ENCODE results near the gene BMPR2. TPM values are rescaled to one million over a fixed set of nuclear protein-coding genes. Genes with fewer than 3 reads are reported as not detected.
A peak's percentile ranks its signal among the peaks of the same experiment; 100 is the strongest.

Gene BMPR2
- polyA plus RNA-seq, 1 of the 3 experiments (the other 2 are of a cell fraction), result 10.2 TPM

- TF ChIP-seq EP300 (IDR thresholded peaks at IDR 0.05; ENCODE audit: borderline replicate concordance in 1 of 2, low read depth in 1 of 2, low read length in 1 of 2) (peak in 1 of 2 experiments; percentile 22; a peak in 1 of 4 replicates), EZH2phosphoT487 (IDR thresholded peaks at IDR 0.05; ENCODE audit: borderline replicate concordance, low read depth) (no peak)
Observed at GRCh38 chr2:202418027-202418426, 41.9 kb downstream of the BMPR2 start (continued).

GRCh38 chr2:202418511-202418910 is 42.4 kb downstream of the BMPR2 start:
- peaks cover 0 to 11% of the 10 kb centered on the region in 2 experiments for H3K36me3 ChIP-seq (replicated peaks in 1 of 2; ENCODE audit: control insufficient read depth in 1 of 2, insufficient read depth in 2 of 2, low read length in 1 of 2)
- H3F3A ChIP-seq (replicated peaks; ENCODE audit: insufficient read depth), result peaks cover 4% of the 10 kb centered on the region
- no peak overlapping the region for H3K4me2 ChIP-seq
- ChIA-PET CTCF (no interaction called here), POLR2A (no interaction called here)
- H3K27me3 ChIP-seq (ENCODE audit: insufficient read depth), result no peaks in the 10 kb centered on the region
- H3K79me2 ChIP-seq (ENCODE audit: insufficient read depth), result peaks cover 100% of the 10 kb centered on the region
- no peak for DNase-seq
- H2AFZ ChIP-seq (ENCODE audit: low read depth), result no peak overlapping the region
- H3K9me3 ChIP-seq, result no peaks in the 10 kb centered on the region
- no peak for TF ChIP-seq ZBTB33 (IDR thresholded peaks at IDR 0.05; ENCODE audit: borderline replicate concordance, low read depth)
- TF ChIP-seq ELF1 (IDR thresholded peaks at IDR 0.05), result no peak
- no peak for TF ChIP-seq MEF2A (IDR thresholded peaks at IDR 0.05; ENCODE audit: borderline replicate concordance, low read depth)
- no peak for TF ChIP-seq RAD21 (IDR thresholded peaks at IDR 0.05; ENCODE audit: low read length)
- TF ChIP-seq NRF1 (IDR thresholded peaks at IDR 0.05; ENCODE audit: low read depth, low read length), result no peak
- no peak for TF ChIP-seq MAX (IDR thresholded peaks at IDR 0.05; ENCODE audit: low read depth)
- no peak for TF ChIP-seq EP300 (IDR thresholded peaks at IDR 0.05; ENCODE audit: borderline replicate concordance in 1 of 2, low read depth in 1 of 2, low read length in 1 of 2)
- TF ChIP-seq RFX5 (IDR thresholded peaks at IDR 0.05; ENCODE audit: low read length), result no peak
- TF ChIP-seq CTCF (IDR thresholded peaks at IDR 0.05), result no peak
- no peak for TF ChIP-seq CHD2 (IDR thresholded peaks at IDR 0.05; ENCODE audit: low read length, partially characterized antibody)
- no peak overlapping the region for H3K9ac ChIP-seq
- H3K9me2 ChIP-seq, result no peaks in the 10 kb centered on the region
- peaks cover 0 to 2% of the 10 kb centered on the region in 2 experiments; a peak in 2 of 4 replicates for H3K4me1 ChIP-seq (ENCODE audit: control insufficient read depth in 1 of 2, insufficient read depth in 2 of 2, low read depth in 1 of 2, low read length in 1 of 2)
- no peak overlapping the region for H3K27ac ChIP-seq (ENCODE audit: low read depth in 2 of 2, low read length in 1 of 2)
- H4K20me1 ChIP-seq (ENCODE audit: insufficient read depth), result peaks cover 74% of the 10 kb centered on the region
- H3K4me3 ChIP-seq (ENCODE audit: low read depth in 2 of 2, low read length in 1 of 2), result no peak overlapping the region

GRCh38 chr2:202423139-202423538 is 47.0 kb downstream of the BMPR2 start:
- CTCF ChIA-PET, result no interaction called here
- H3K79me2 ChIP-seq (ENCODE audit: insufficient read depth), result peaks cover 100% of the 10 kb centered on the region
- no peak overlapping the region for H3K27ac ChIP-seq (ENCODE audit: low read depth in 2 of 2, low read length in 1 of 2)
- peaks cover 10% of the 10 kb centered on the region for H3F3A ChIP-seq (replicated peaks; ENCODE audit: insufficient read depth)
- TF ChIP-seq JUND (IDR thresholded peaks at IDR 0.05) (no peak), RCOR1 (IDR thresholded peaks at IDR 0.05; ENCODE audit: low read length) (no peak), TCF12 (IDR thresholded peaks at IDR 0.05) (no peak), TAF1 (IDR thresholded peaks at IDR 0.05; ENCODE audit: borderline replicate concordance, low read depth, low read length) (no peak), CHD2 (IDR thresholded peaks at IDR 0.05; ENCODE audit: low read length, partially characterized antibody) (no peak), POLR2AphosphoS5 (IDR thresholded peaks at IDR 0.05; ENCODE audit: low read depth, low read length) (no peak), EP300 (IDR thresholded peaks at IDR 0.05; ENCODE audit: borderline replicate concordance in 1 of 2, low read depth in 1 of 2, low read length in 1 of 2) (no peak), IRF3 (IDR thresholded peaks at IDR 0.05; ENCODE audit: low read depth, low read length) (no peak), MXI1 (IDR thresholded peaks at IDR 0.05; ENCODE audit: low read depth, low read length) (no peak)
- no peaks in the 10 kb centered on the region for H3K27me3 ChIP-seq (ENCODE audit: insufficient read depth)
- no peak for DNase-seq
- WGBS (ENCODE audit: low lambda C conversion rate), result 100% methylated on average over 2 of the region's 2 CpGs
- H3K36me3 ChIP-seq (replicated peaks in 1 of 2; ENCODE audit: control insufficient read depth in 1 of 2, insufficient read depth in 2 of 2, low read length in 1 of 2), result peaks cover 0 to 23% of the 10 kb centered on the region in 2 experiments
- no peak overlapping the region for H3K4me2 ChIP-seq
- H2AFZ ChIP-seq (ENCODE audit: low read depth), result no peak overlapping the region
- H3K4me3 ChIP-seq (ENCODE audit: low read depth in 2 of 2, low read length in 1 of 2), result no peak overlapping the region
- no peak overlapping the region for H3K9ac ChIP-seq
- peaks cover 72% of the 10 kb centered on the region for H4K20me1 ChIP-seq (ENCODE audit: insufficient read depth)
- H3K9me2 ChIP-seq, result no peaks in the 10 kb centered on the region
- H3K9me3 ChIP-seq, result no peaks in the 10 kb centered on the region
- POLR2A ChIA-PET, result no interaction called here
- H3K4me1 ChIP-seq (ENCODE audit: control insufficient read depth in 1 of 2, insufficient read depth in 2 of 2, low read depth in 1 of 2, low read length in 1 of 2), result no peaks in the 10 kb centered on the region; a peak in 2 of 4 replicates
